GM10266 (cell line): ENCODE results near the gene ESYT2.
"Not testable (repeated sequence)": the region's sequence is repeated elsewhere in the genome, so short reads cannot be mapped to it uniquely, and the experiment has no call there.

Source experiments
- DNase-seq: peaks from one replicate; pipeline ENCODE4 v3.0.0; 2012; ENCODE audit errors: extremely low spot score
- TF ChIP-seq, protein P1 (sequence below): IDR thresholded peaks from 2 replicates; pipeline ENCODE4 v1.5.1; 2012; ENCODE audit warnings: mild to moderate bottlenecking, low read depth; ENCODE audit not compliant: control insufficient read depth, insufficient read depth; ENCODE audit errors: missing control alignments

The ESYT2 gene

GRCh38 chr7:158849768-158850544, 20.6 kb upstream of the ESYT2 start:
- TF ChIP-seq, protein P1, sequence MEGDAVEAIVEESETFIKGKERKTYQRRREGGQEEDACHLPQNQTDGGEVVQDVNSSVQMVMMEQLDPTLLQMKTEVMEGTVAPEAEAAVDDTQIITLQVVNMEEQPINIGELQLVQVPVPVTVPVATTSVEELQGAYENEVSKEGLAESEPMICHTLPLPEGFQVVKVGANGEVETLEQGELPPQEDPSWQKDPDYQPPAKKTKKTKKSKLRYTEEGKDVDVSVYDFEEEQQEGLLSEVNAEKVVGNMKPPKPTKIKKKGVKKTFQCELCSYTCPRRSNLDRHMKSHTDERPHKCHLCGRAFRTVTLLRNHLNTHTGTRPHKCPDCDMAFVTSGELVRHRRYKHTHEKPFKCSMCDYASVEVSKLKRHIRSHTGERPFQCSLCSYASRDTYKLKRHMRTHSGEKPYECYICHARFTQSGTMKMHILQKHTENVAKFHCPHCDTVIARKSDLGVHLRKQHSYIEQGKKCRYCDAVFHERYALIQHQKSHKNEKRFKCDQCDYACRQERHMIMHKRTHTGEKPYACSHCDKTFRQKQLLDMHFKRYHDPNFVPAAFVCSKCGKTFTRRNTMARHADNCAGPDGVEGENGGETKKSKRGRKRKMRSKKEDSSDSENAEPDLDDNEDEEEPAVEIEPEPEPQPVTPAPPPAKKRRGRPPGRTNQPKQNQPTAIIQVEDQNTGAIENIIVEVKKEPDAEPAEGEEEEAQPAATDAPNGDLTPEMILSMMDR: no peak
- DNase-seq: no peak

DNA sequence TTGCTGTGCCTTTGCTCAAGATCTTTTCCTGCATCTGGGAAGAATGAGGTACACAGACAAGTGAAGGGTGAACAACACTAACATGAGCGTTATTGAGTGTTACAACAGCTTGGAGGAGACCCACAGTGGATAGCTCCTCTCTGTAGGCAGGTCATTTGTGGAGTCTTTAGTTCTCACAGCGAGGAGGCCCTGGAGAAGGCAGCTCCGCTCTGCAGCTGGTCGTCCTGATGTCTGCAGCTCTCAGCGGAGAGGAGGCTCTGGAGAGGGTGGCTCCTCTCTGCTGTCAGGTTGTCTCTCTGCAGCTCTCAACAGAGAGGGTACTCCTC, 20.1 kb upstream of the ESYT2 start:
- DNase-seq: no peak
- TF ChIP-seq, protein P1: no peak

DNA sequence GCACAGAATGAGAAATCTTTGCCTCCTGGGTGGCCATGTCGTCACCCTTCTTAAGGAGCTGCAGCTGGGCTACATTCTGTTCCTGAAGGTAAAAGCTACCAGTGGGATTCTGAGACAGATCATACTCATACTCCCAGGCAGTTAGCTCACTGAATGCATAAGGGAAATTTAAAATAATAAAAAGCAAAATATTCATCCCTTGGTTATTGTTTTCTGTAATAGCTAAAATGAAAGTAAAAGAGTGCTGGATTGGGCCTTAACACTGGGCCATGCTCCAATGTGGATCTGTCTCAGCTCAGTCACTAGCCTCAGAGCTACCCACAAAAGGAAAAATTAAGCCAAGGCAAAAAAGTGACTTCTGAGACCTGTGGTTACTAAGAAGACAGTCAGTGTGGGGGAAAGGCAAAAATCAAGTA, 18.1 kb upstream of the ESYT2 start:
- no peak for DNase-seq
- TF ChIP-seq, protein P1: no peak

DNA sequence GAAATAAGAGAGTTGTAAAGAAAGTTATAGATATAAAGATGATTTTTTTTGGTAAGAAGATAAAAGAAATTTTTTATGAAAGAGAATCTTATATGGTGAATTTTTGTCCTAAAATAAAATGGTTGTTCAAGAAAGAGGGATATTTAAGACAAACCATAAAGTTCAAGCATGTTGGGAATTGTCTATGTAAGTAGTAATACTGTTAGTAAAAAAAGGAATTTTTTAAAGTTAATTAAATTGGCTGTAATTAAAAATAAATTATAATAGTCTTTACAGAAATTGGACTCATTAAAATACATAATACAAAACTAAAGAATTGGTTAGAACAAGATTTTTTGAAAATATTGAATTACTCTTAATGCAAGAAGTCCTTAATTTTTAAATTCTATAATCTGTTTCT, 17.0 kb upstream of the ESYT2 start:
- DNase-seq: no peak
- TF ChIP-seq, protein P1: no peak

- DNase-seq: no peak
- TF ChIP-seq, protein P1: no peak
Measured at GRCh38 chr7:158843771-158844170, 14.5 kb upstream of the ESYT2 start.

- DNase-seq: no peak
- TF ChIP-seq, protein P1: no peak
Measured at GRCh38 chr7:158842486-158842885, 13.2 kb upstream of the ESYT2 start.

- TF ChIP-seq, protein P1: no peak
- no peak for DNase-seq
Measured at GRCh38 chr7:158840604-158841003, 11.3 kb upstream of the ESYT2 start.

DNA sequence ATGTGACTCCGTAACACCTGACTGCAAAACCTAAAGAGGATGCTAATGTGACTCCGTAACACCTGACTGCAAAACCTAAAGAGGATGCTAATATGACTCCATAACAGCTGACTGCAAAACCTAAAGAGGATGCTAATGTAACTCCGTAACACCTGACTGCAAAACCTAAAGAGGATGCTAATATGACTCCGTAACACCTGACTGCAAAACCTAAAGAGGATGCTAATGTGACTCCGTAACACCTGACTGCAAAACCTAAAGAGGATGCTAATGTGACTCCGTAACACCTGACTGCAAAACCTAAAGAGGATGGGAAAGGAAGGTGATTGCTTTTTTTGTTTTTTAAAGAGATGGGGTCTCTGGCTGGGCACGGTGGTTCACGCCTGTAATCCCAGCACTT, 9.9 kb upstream of the ESYT2 start:
- not testable (repeated sequence) for DNase-seq
